Trophoblast cell (in vitro differentiated cells and primary cell): ENCODE data around the gene NRCAM.

Source experiments
- DNase-seq, 2 donors: peaks; one replicate each; pipeline ENCODE4 v3.0.0-alpha.2; 2016
- H2AFZ ChIP-seq: 2 replicates; pipeline ENCODE4 v1.6.1; 2013; ENCODE audit warnings: low read length, moderate library complexity, mild to moderate bottlenecking; ENCODE audit not compliant: insufficient read depth, poor library complexity
- H2AK5ac ChIP-seq: 2 replicates; pipeline ENCODE4 v1.6.1; 2013; ENCODE audit warnings: mild to moderate bottlenecking, low read length
- H2BK120ac ChIP-seq: 2 replicates; pipeline ENCODE4 v1.6.1; 2013; ENCODE audit warnings: low read length, mild to moderate bottlenecking, moderate library complexity; ENCODE audit not compliant: insufficient read depth, poor library complexity
- H2BK12ac ChIP-seq: 2 replicates; pipeline ENCODE4 v1.6.1; 2013; ENCODE audit warnings: mild to moderate bottlenecking, low read length, moderate library complexity
- H2BK5ac ChIP-seq: 2 replicates; pipeline ENCODE4 v1.6.1; 2013; ENCODE audit warnings: low read length, low read depth, moderate library complexity, mild to moderate bottlenecking; ENCODE audit not compliant: poor library complexity
- H3K14ac ChIP-seq: 2 replicates; pipeline ENCODE4 v1.6.1; 2013; ENCODE audit warnings: mild to moderate bottlenecking, low read length
- H3K18ac ChIP-seq: 2 replicates; pipeline ENCODE4 v1.6.1; 2013; ENCODE audit warnings: mild to moderate bottlenecking, low read length
- H3K23ac ChIP-seq: 2 replicates; pipeline ENCODE4 v1.6.1; 2013; ENCODE audit warnings: low read length
- H3K27ac ChIP-seq: 2 replicates; pipeline ENCODE4 v1.5.1; 2013; ENCODE audit warnings: low read depth, mild to moderate bottlenecking, inconsistent platforms, low read length, moderate library complexity
- H3K27me3 ChIP-seq: 2 replicates; pipeline ENCODE4 v1.6.1; 2013; ENCODE audit warnings: inconsistent platforms, mild to moderate bottlenecking, low read length, moderate library complexity; ENCODE audit not compliant: insufficient read depth
- H3K36me3 ChIP-seq, 2 experiments: 1 replicate in 1 of 2; 2 replicates in 1 of 2; pipeline ENCODE4 v1.6.1; 2013; ENCODE audit warnings: low read length in 2 of 2, mild to moderate bottlenecking in 2 of 2, moderate library complexity in 1 of 2; ENCODE audit not compliant: insufficient read depth in 2 of 2, control insufficient read depth in 1 of 2
- H3K4ac ChIP-seq: 2 replicates; pipeline ENCODE4 v1.6.1; 2013; ENCODE audit warnings: low read depth, mild to moderate bottlenecking, low read length, moderate library complexity
- H3K4me1 ChIP-seq, 2 experiments: 1 replicate in 1 of 2; 2 replicates in 1 of 2; pipeline ENCODE4 v1.6.1; 2013; ENCODE audit warnings: low read length in 2 of 2, mild to moderate bottlenecking in 2 of 2, moderate library complexity in 1 of 2; ENCODE audit not compliant: insufficient read depth in 2 of 2, control insufficient read depth in 1 of 2
- H3K4me2 ChIP-seq: 2 replicates; pipeline ENCODE4 v1.6.1; 2013; ENCODE audit warnings: inconsistent platforms, mild to moderate bottlenecking, low read length, moderate library complexity
- H3K4me3 ChIP-seq: 2 replicates; pipeline ENCODE4 v1.5.1; 2013; ENCODE audit warnings: mild to moderate bottlenecking, low read depth, low read length, inconsistent platforms
- H3K79me1 ChIP-seq: one replicate; pipeline ENCODE4 v1.6.1; 2013; ENCODE audit warnings: low read length
- H3K79me2 ChIP-seq: 2 replicates; pipeline ENCODE4 v1.6.1; 2013; ENCODE audit warnings: low read length, mild to moderate bottlenecking; ENCODE audit not compliant: control insufficient read depth, insufficient read depth, poor library complexity
- H3K9ac ChIP-seq: 2 replicates; pipeline ENCODE4 v1.6.1; 2013; ENCODE audit warnings: mild to moderate bottlenecking, low read length
- H3K9me3 ChIP-seq: 2 replicates; pipeline ENCODE4 v1.6.1; 2013; ENCODE audit warnings: low read depth, mild to moderate bottlenecking, control low read depth, inconsistent platforms, low read length; ENCODE audit not compliant: insufficient read depth
- H4K12ac ChIP-seq: 2 replicates; pipeline ENCODE4 v1.6.1; 2013; ENCODE audit warnings: low read depth, mild to moderate bottlenecking, low read length, moderate library complexity
- H4K8ac ChIP-seq: 2 replicates; pipeline ENCODE4 v1.6.1; 2013; ENCODE audit warnings: low read depth, mild to moderate bottlenecking, low read length, moderate library complexity
- H4K91ac ChIP-seq: one replicate; pipeline ENCODE4 v1.6.1; 2013; ENCODE audit warnings: low read depth, mild to moderate bottlenecking, low read length, moderate library complexity
- WGBS: extraction: QIAGEN DNeasy Blood & Tissue Kit; methylation state at CpG from one replicate; pipeline ENCODE4 v1.1.7; 2013; ENCODE audit warnings: missing lambda C conversion rate; ENCODE audit not compliant: insufficient read length, insufficient coverage; ENCODE audit errors: extremely low coverage; 5-methylcytosine and 5-hydroxymethylcytosine counted together

Gene NRCAM

GRCh38 chr7:108376206-108376605, 80.0 kb downstream of the NRCAM start:
- H4K91ac ChIP-seq: no peak overlapping the region
- no peaks in the 10 kb centered on the region for H3K27me3 ChIP-seq
- H3K79me1 ChIP-seq: no peaks in the 10 kb centered on the region
- no peaks in the 10 kb centered on the region for H3K9me3 ChIP-seq
- H2BK5ac ChIP-seq: no peak overlapping the region
- no peak overlapping the region for H3K4me2 ChIP-seq
- H3K23ac ChIP-seq: no peak overlapping the region
- no peak overlapping the region for H3K14ac ChIP-seq
- H3K79me2 ChIP-seq: no peaks in the 10 kb centered on the region
- no peak for DNase-seq
- no peak overlapping the region for H3K4ac ChIP-seq
- no peak overlapping the region for H2BK12ac ChIP-seq
- H3K27ac ChIP-seq: no peak overlapping the region
- H4K12ac ChIP-seq: no peak overlapping the region
- H3K36me3 ChIP-seq: no peaks in the 10 kb centered on the region
- H2AK5ac ChIP-seq: no peak overlapping the region
- H3K18ac ChIP-seq: no peak overlapping the region
- H4K8ac ChIP-seq: no peak overlapping the region
- no peak overlapping the region for H3K9ac ChIP-seq
- H2BK120ac ChIP-seq: no peak overlapping the region
- H2AFZ ChIP-seq: no peak overlapping the region
- H3K4me1 ChIP-seq: no peaks in the 10 kb centered on the region
- H3K4me3 ChIP-seq: no peak overlapping the region

GRCh38 chr7:108375668-108376067, 80.6 kb downstream of the NRCAM start:
- no peak for DNase-seq
- no peak overlapping the region for H3K18ac ChIP-seq
- H3K79me2 ChIP-seq: no peaks in the 10 kb centered on the region
- no peaks in the 10 kb centered on the region for H3K27me3 ChIP-seq
- H2BK5ac ChIP-seq: no peak overlapping the region
- H3K4me2 ChIP-seq: no peak overlapping the region
- no CpG with 5 or more reads among the region's 1 CpG for WGBS
- no peaks in the 10 kb centered on the region for H3K36me3 ChIP-seq
- H3K4me1 ChIP-seq: no peaks in the 10 kb centered on the region
- H3K14ac ChIP-seq: no peak overlapping the region
- H2BK12ac ChIP-seq: no peak overlapping the region
- no peak overlapping the region for H2BK120ac ChIP-seq
- no peak overlapping the region for H3K27ac ChIP-seq
- no peaks in the 10 kb centered on the region for H3K9me3 ChIP-seq
- no peak overlapping the region for H4K8ac ChIP-seq
- H3K4ac ChIP-seq: no peak overlapping the region
- H3K23ac ChIP-seq: no peak overlapping the region
- H4K12ac ChIP-seq: no peak overlapping the region
- no peak overlapping the region for H3K4me3 ChIP-seq
- H3K9ac ChIP-seq: no peak overlapping the region
- H3K79me1 ChIP-seq: no peaks in the 10 kb centered on the region
- no peak overlapping the region for H4K91ac ChIP-seq
- H2AK5ac ChIP-seq: no peak overlapping the region
- H2AFZ ChIP-seq: no peak overlapping the region

GRCh38 chr7:108374899-108375298, 81.3 kb downstream of the NRCAM start:
- no peak for DNase-seq
- Histone ChIP-seq H3K79me1 (no peaks in the 10 kb centered on the region), H3K36me3 (no peaks in the 10 kb centered on the region), H4K91ac (no peak overlapping the region), H3K4me3 (no peak overlapping the region), H2BK12ac (no peak overlapping the region), H4K8ac (no peak overlapping the region), H3K14ac (no peak overlapping the region), H3K27me3 (no peaks in the 10 kb centered on the region), H3K27ac (no peak overlapping the region), H3K9me3 (no peaks in the 10 kb centered on the region), H3K9ac (no peak overlapping the region), H3K4me2 (no peak overlapping the region), H3K79me2 (no peaks in the 10 kb centered on the region), H2AK5ac (no peak overlapping the region), H4K12ac (no peak overlapping the region), H3K4ac (no peak overlapping the region), H3K23ac (no peak overlapping the region), H2AFZ (no peak overlapping the region), H2BK5ac (no peak overlapping the region), H2BK120ac (no peak overlapping the region), H3K4me1 (no peaks in the 10 kb centered on the region), H3K18ac (no peak overlapping the region)

GRCh38 chr7:108372618-108373017, 83.6 kb downstream of the NRCAM start:
- H2BK120ac ChIP-seq: no peak overlapping the region
- H2AK5ac ChIP-seq: no peak overlapping the region
- H3K36me3 ChIP-seq: no peaks in the 10 kb centered on the region
- H3K4me1 ChIP-seq: no peaks in the 10 kb centered on the region
- no peaks in the 10 kb centered on the region for H3K79me1 ChIP-seq
- no peaks in the 10 kb centered on the region for H3K79me2 ChIP-seq
- H3K23ac ChIP-seq: no peak overlapping the region
- H3K4me2 ChIP-seq: no peak overlapping the region
- H3K4me3 ChIP-seq: no peak overlapping the region
- no peak overlapping the region for H4K8ac ChIP-seq
- no peak overlapping the region for H2BK5ac ChIP-seq
- no peak overlapping the region for H4K12ac ChIP-seq
- no peak overlapping the region for H4K91ac ChIP-seq
- H2AFZ ChIP-seq: no peak overlapping the region
- no peaks in the 10 kb centered on the region for H3K9me3 ChIP-seq
- DNase-seq: no peak
- H3K4ac ChIP-seq: no peak overlapping the region
- no peak overlapping the region for H3K18ac ChIP-seq
- H3K14ac ChIP-seq: no peak overlapping the region
- no peaks in the 10 kb centered on the region for H3K27me3 ChIP-seq
- H3K27ac ChIP-seq: no peak overlapping the region
- no peak overlapping the region for H3K9ac ChIP-seq
- H2BK12ac ChIP-seq: no peak overlapping the region
- WGBS: no CpG with 5 or more reads among the region's 2 CpGs

- H3K27me3 ChIP-seq: no peaks in the 10 kb centered on the region
- H2BK12ac ChIP-seq: no peak overlapping the region
- no peak overlapping the region for H3K4ac ChIP-seq
- no peaks in the 10 kb centered on the region for H3K79me1 ChIP-seq
- DNase-seq: no peak
- H2AFZ ChIP-seq: no peak overlapping the region
- no peak overlapping the region for H3K14ac ChIP-seq
- H3K4me1 ChIP-seq: no peaks in the 10 kb centered on the region
- H3K9me3 ChIP-seq: no peaks in the 10 kb centered on the region
- no peaks in the 10 kb centered on the region for H3K36me3 ChIP-seq
- no peak overlapping the region for H3K18ac ChIP-seq
- no peak overlapping the region for H3K4me2 ChIP-seq
- no peak overlapping the region for H4K91ac ChIP-seq
- H3K9ac ChIP-seq: no peak overlapping the region
- H3K79me2 ChIP-seq: no peaks in the 10 kb centered on the region
- H3K27ac ChIP-seq: no peak overlapping the region
- no peak overlapping the region for H2AK5ac ChIP-seq
- no peak overlapping the region for H2BK5ac ChIP-seq
- H2BK120ac ChIP-seq: no peak overlapping the region
- no peak overlapping the region for H3K4me3 ChIP-seq
- no peak overlapping the region for H4K8ac ChIP-seq
- H3K23ac ChIP-seq: no peak overlapping the region
- no CpG with 5 or more reads among the region's 2 CpGs for WGBS
- H4K12ac ChIP-seq: no peak overlapping the region
These were observed 85.6 kb downstream of the NRCAM start for GRCh38 chr7:108370616-108371015.
